Mesendoderm (in vitro differentiated cells): ENCODE measurements around the gene ZNF592.
A peak's percentile ranks its signal among the peaks of the same experiment; 100 is the strongest.

ENCODE experiments used
- DNase-seq: peaks from one replicate; pipeline ENCODE4 v3.0.0; 2013
- H2AK5ac ChIP-seq: 2 replicates; pipeline ENCODE4 v1.6.1; 2013; ENCODE audit warnings: low read length, inconsistent platforms
- H2BK120ac ChIP-seq: 2 replicates; pipeline ENCODE4 v1.6.1; 2013; ENCODE audit warnings: low read depth, mild to moderate bottlenecking, low read length, moderate library complexity, mixed read lengths
- H2BK15ac ChIP-seq: replicated peaks from 2 replicates; pipeline ENCODE4 v1.6.1; 2013; ENCODE audit warnings: low read depth, mild to moderate bottlenecking, moderate library complexity
- H2BK5ac ChIP-seq: 2 replicates; pipeline ENCODE4 v1.6.1; 2013; ENCODE audit warnings: low read length, inconsistent platforms
- H3K18ac ChIP-seq: 2 replicates; pipeline ENCODE4 v1.6.1; 2013; ENCODE audit warnings: mild to moderate bottlenecking, low read length, mixed read lengths
- H3K23ac ChIP-seq: one replicate; pipeline ENCODE4 v1.6.1; 2013; ENCODE audit warnings: low read length
- H3K27ac ChIP-seq: 2 replicates; pipeline ENCODE4 v1.5.1; 2013; ENCODE audit warnings: low read depth, mild to moderate bottlenecking, inconsistent platforms, low read length, moderate library complexity
- H3K27me3 ChIP-seq: 2 replicates; pipeline ENCODE4 v1.6.1; 2013; ENCODE audit warnings: low read length, control low read depth, mild to moderate bottlenecking, inconsistent platforms; ENCODE audit not compliant: insufficient read depth, poor library complexity
- H3K36me3 ChIP-seq: 2 replicates; pipeline ENCODE4 v1.6.1; 2013; ENCODE audit warnings: low read length, inconsistent platforms; ENCODE audit not compliant: control insufficient read depth, insufficient read depth
- H3K4ac ChIP-seq: one replicate; pipeline ENCODE4 v1.6.1; 2013; ENCODE audit warnings: low read depth, mild to moderate bottlenecking, low read length, moderate library complexity
- H3K4me1 ChIP-seq: 2 replicates; pipeline ENCODE4 v1.6.1; 2013; ENCODE audit warnings: low read depth, low read length, inconsistent platforms; ENCODE audit not compliant: control insufficient read depth
- H3K4me2 ChIP-seq: 2 replicates; pipeline ENCODE4 v1.6.1; 2013; ENCODE audit warnings: low read length
- H3K4me3 ChIP-seq: 2 replicates; pipeline ENCODE4 v1.5.1; 2013; ENCODE audit warnings: mild to moderate bottlenecking, low read length
- H3K56ac ChIP-seq: one replicate; pipeline ENCODE4 v1.6.1; 2013; ENCODE audit warnings: low read length
- H3K79me1 ChIP-seq: 2 replicates; pipeline ENCODE4 v1.6.1; 2013; ENCODE audit warnings: low read length, inconsistent platforms
- H3K79me2 ChIP-seq: 2 replicates; pipeline ENCODE4 v1.6.1; 2013; ENCODE audit warnings: mild to moderate bottlenecking, low read length; ENCODE audit not compliant: control insufficient read depth, insufficient read depth
- H3K9ac ChIP-seq: 2 replicates; pipeline ENCODE4 v1.6.1; 2013; ENCODE audit warnings: low read length, inconsistent platforms
- H4K5ac ChIP-seq: one replicate; pipeline ENCODE4 v1.6.1; 2013; ENCODE audit warnings: low read length
- H4K8ac ChIP-seq: one replicate; pipeline ENCODE4 v1.6.1; 2013; ENCODE audit warnings: low read depth, mild to moderate bottlenecking, control low read depth, low read length, moderate library complexity
- WGBS: extraction: QIAGEN DNeasy Blood & Tissue Kit; methylation state at CpG from one replicate; pipeline ENCODE4 v1.1.7; 2013; ENCODE audit warnings: low lambda C conversion rate, missing lambda C conversion rate; ENCODE audit not compliant: insufficient coverage; ENCODE audit errors: extremely low coverage; 5-methylcytosine and 5-hydroxymethylcytosine counted together

ZNF592 gene

GRCh38 chr15:84823282-84823878, 75.0 kb downstream of the ZNF592 start:
- H2BK15ac ChIP-seq, result no peak overlapping the region
- no peak overlapping the region for H4K8ac ChIP-seq
- no peak overlapping the region for H3K4me2 ChIP-seq
- H2BK5ac ChIP-seq, result no peak overlapping the region
- no peak overlapping the region for H3K4me3 ChIP-seq
- H2BK120ac ChIP-seq, result no peak overlapping the region
- DNase-seq, result peak; percentile 59
- H3K9ac ChIP-seq, result no peak overlapping the region
- H4K5ac ChIP-seq, result no peak overlapping the region
- H3K4me1 ChIP-seq, result peaks cover 17% of the 10 kb centered on the region
- H3K27me3 ChIP-seq, result no peaks in the 10 kb centered on the region
- H3K4ac ChIP-seq, result no peak overlapping the region
- no peak overlapping the region for H3K56ac ChIP-seq
- peaks cover 17% of the 10 kb centered on the region for H3K79me2 ChIP-seq
- H3K23ac ChIP-seq, result no peak overlapping the region
- H3K18ac ChIP-seq, result no peak overlapping the region
- no peak overlapping the region for H2AK5ac ChIP-seq
- no peak overlapping the region for H3K27ac ChIP-seq
- peaks cover 22% of the 10 kb centered on the region for H3K79me1 ChIP-seq
- WGBS, result no CpG with 5 or more reads among the region's 3 CpGs
- H3K36me3 ChIP-seq, result peaks cover 2% of the 10 kb centered on the region

- Histone ChIP-seq H3K4me2 (no peak overlapping the region), H3K4me1 (peaks cover 7% of the 10 kb centered on the region), H4K5ac (no peak overlapping the region), H3K79me2 (peaks cover 11% of the 10 kb centered on the region), H2BK5ac (no peak overlapping the region), H3K56ac (no peak overlapping the region), H2BK15ac (no peak overlapping the region), H3K79me1 (peaks cover 19% of the 10 kb centered on the region), H2AK5ac (no peak overlapping the region), H4K8ac (no peak overlapping the region), H3K18ac (no peak overlapping the region), H3K4ac (no peak overlapping the region), H3K4me3 (no peak overlapping the region), H3K36me3 (peaks cover 2% of the 10 kb centered on the region), H3K27me3 (no peaks in the 10 kb centered on the region), H2BK120ac (no peak overlapping the region), H3K9ac (no peak overlapping the region), H3K27ac (no peak overlapping the region), H3K23ac (no peak overlapping the region)
- no CpG with 5 or more reads among the region's 6 CpGs for WGBS
- DNase-seq, result no peak
These were observed 76.0 kb downstream of the ZNF592 start for GRCh38 chr15:84824260-84825007.

GRCh38 chr15:84826369-84826823, 78.0 kb downstream of the ZNF592 start:
- DNase-seq, result peak; percentile 79
- no CpG with 5 or more reads among the region's 6 CpGs for WGBS
- H3K4me2 ChIP-seq, result no peak overlapping the region
- H2BK120ac ChIP-seq, result no peak overlapping the region
- H3K36me3 ChIP-seq, result peaks cover 2% of the 10 kb centered on the region
- H3K4me1 ChIP-seq, result peaks cover 2% of the 10 kb centered on the region
- no peaks in the 10 kb centered on the region for H3K79me2 ChIP-seq
- no peak overlapping the region for H3K4me3 ChIP-seq
- H2BK15ac ChIP-seq, result no peak overlapping the region
- no peak overlapping the region for H4K5ac ChIP-seq
- H2AK5ac ChIP-seq, result peak overlapping the region; percentile 87
- no peaks in the 10 kb centered on the region for H3K27me3 ChIP-seq
- no peak overlapping the region for H3K4ac ChIP-seq
- H3K79me1 ChIP-seq, result peaks cover 8% of the 10 kb centered on the region
- no peak overlapping the region for H3K23ac ChIP-seq
- peak overlapping the region; percentile 62 for H3K56ac ChIP-seq
- no peak overlapping the region for H4K8ac ChIP-seq
- peak overlapping the region; percentile 24 for H3K9ac ChIP-seq
- H3K27ac ChIP-seq, result no peak overlapping the region
- H3K18ac ChIP-seq, result no peak overlapping the region
- H2BK5ac ChIP-seq, result no peak overlapping the region

- Histone ChIP-seq H3K36me3 (peaks cover 2% of the 10 kb centered on the region), H2BK5ac (no peak overlapping the region), H3K4ac (no peak overlapping the region), H3K4me2 (no peak overlapping the region), H4K8ac (no peak overlapping the region), H2AK5ac (no peak overlapping the region), H3K79me2 (no peaks in the 10 kb centered on the region), H3K27me3 (no peaks in the 10 kb centered on the region), H3K9ac (no peak overlapping the region), H3K18ac (no peak overlapping the region), H3K4me1 (peaks cover 2% of the 10 kb centered on the region), H2BK120ac (no peak overlapping the region), H3K56ac (no peak overlapping the region), H3K23ac (no peak overlapping the region), H3K79me1 (peaks cover 3% of the 10 kb centered on the region), H3K4me3 (no peak overlapping the region), H2BK15ac (no peak overlapping the region), H4K5ac (no peak overlapping the region), H3K27ac (no peak overlapping the region)
- no peak for DNase-seq
- no CpG with 5 or more reads among the region's 9 CpGs for WGBS
These were observed 78.9 kb downstream of the ZNF592 start for GRCh38 chr15:84827246-84827645.

GRCh38 chr15:84828086-84828908, 79.9 kb downstream of the ZNF592 start:
- no CpG with 5 or more reads among the region's 14 CpGs for WGBS
- H4K8ac ChIP-seq, result no peak overlapping the region

More at GRCh38 chr15:84828086-84828908, 79.9 kb downstream of the ZNF592 start:
- H4K5ac ChIP-seq, result no peak overlapping the region
- H3K79me2 ChIP-seq, result no peaks in the 10 kb centered on the region
- H3K4me3 ChIP-seq, result no peak overlapping the region
- H3K79me1 ChIP-seq, result peaks cover 3% of the 10 kb centered on the region
- no peak overlapping the region for H3K4me2 ChIP-seq
- H2AK5ac ChIP-seq, result no peak overlapping the region
- no peak overlapping the region for H2BK15ac ChIP-seq
- no peaks in the 10 kb centered on the region for H3K27me3 ChIP-seq
- no peak overlapping the region for H3K56ac ChIP-seq
- H3K23ac ChIP-seq, result no peak overlapping the region
- peaks cover 2% of the 10 kb centered on the region for H3K4me1 ChIP-seq
- no peak overlapping the region for H3K27ac ChIP-seq
- no peak overlapping the region for H2BK5ac ChIP-seq
- no peak overlapping the region for H2BK120ac ChIP-seq
- no peak for DNase-seq
- peaks cover 4% of the 10 kb centered on the region for H3K36me3 ChIP-seq
- H3K4ac ChIP-seq, result no peak overlapping the region
- H3K18ac ChIP-seq, result no peak overlapping the region
- no peak overlapping the region for H3K9ac ChIP-seq
